Smooth muscle cell (in vitro differentiated cells): ENCODE results near the gene ATCAY. TPM values are rescaled to one million over a fixed set of nuclear protein-coding genes. Genes with fewer than 3 reads are reported as not detected.
"Not testable (repeated sequence)": the region's sequence is repeated elsewhere in the genome, so short reads cannot be mapped to it uniquely, and the experiment has no call there.

Experiments used
- DNase-seq: peaks from one replicate; lab custom pipeline; 2025; ENCODE audit not compliant: unreplicated experiment; lab: John Stamatoyannopoulos, UW
- H2AFZ ChIP-seq: fragments of 200-600 bp; sonication (generic); 2 replicates; pipeline ENCODE4 v1.6.0; 2016; ENCODE audit warnings: antibody characterized with exemption, low read depth, mild to moderate bottlenecking
- H3F3A ChIP-seq: fragments of 200-600 bp; sonication (generic); 2 replicates; pipeline ENCODE4 v1.6.0; 2017; ENCODE audit warnings: antibody characterized with exemption, low read depth
- H3K27ac ChIP-seq: fragments of 200-600 bp; sonication (generic); 2 replicates; pipeline ENCODE4 v1.5.1; 2016; ENCODE audit warnings: low read depth, mild to moderate bottlenecking
- H3K27me3 ChIP-seq: fragments of 200-600 bp; sonication (generic); 2 replicates; pipeline ENCODE4 v1.6.1; 2016; ENCODE audit warnings: low read depth, mild to moderate bottlenecking
- H3K36me3 ChIP-seq: fragments of 200-600 bp; sonication (generic); 2 replicates; pipeline ENCODE4 v1.5.1; 2016; ENCODE audit warnings: low read depth
- H3K4me1 ChIP-seq: fragments of 200-600 bp; sonication (generic); 2 replicates; pipeline ENCODE4 v1.5.1; 2016; ENCODE audit warnings: low read depth
- H3K4me2 ChIP-seq: fragments of 200-600 bp; sonication (generic); 2 replicates; pipeline ENCODE4 v1.6.0; 2016; ENCODE audit warnings: mild to moderate bottlenecking
- H3K4me3 ChIP-seq: fragments of 200-600 bp; sonication (generic); 2 replicates; pipeline ENCODE4 v1.5.1; 2016; ENCODE audit warnings: mild to moderate bottlenecking
- H3K79me2 ChIP-seq: fragments of 200-600 bp; sonication (generic); 2 replicates; pipeline ENCODE4 v1.6.0; 2016; ENCODE audit warnings: low read depth, mild to moderate bottlenecking
- H3K9ac ChIP-seq: fragments of 200-600 bp; sonication (generic); 2 replicates; pipeline ENCODE4 v1.6.0; 2016; ENCODE audit warnings: low read depth
- H3K9me3 ChIP-seq: fragments of 200-600 bp; sonication (generic); replicated peaks from 2 replicates; pipeline ENCODE4 v1.5.1; 2016; ENCODE audit warnings: low read depth
- H4K20me1 ChIP-seq: fragments of 200-600 bp; sonication (generic); 2 replicates; pipeline ENCODE4 v1.6.0; 2016; ENCODE audit warnings: low read depth
- WGBS: methylation state at CpG from one replicate; pipeline ENCODE4 v1.1.7; 2016; ENCODE audit warnings: low lambda C conversion rate; 5-methylcytosine and 5-hydroxymethylcytosine counted together
- polyA plus RNA-seq: library from polyadenylated mRNA; unstranded; fragments of >200 nt; fragmentation: Nextera tagmentation; extraction: Ambion mirVana; gene quantifications from 2 replicates; pipeline ENCODE4 v1.2.1, GENCODE V29; 2016
- total RNA-seq: library from RNA; depleted of rRNA; stranded (reverse); fragments of >200 nt; gene quantifications from 2 replicates; pipeline ENCODE4 v1.2.3, GENCODE V29; 2014
- TF ChIP-seq, protein P1 (sequence below): fragments of 200-600 bp; sonication (generic); IDR thresholded peaks from 2 replicates; pipeline ENCODE4 v1.5.1; 2017; ENCODE audit warnings: borderline replicate concordance, mild to moderate bottlenecking, antibody characterized with exemption; ENCODE audit not compliant: insufficient read depth, poor library complexity, severe bottlenecking

Gene ATCAY
- total and polyA plus RNA-seq, 2 experiments from 2014 or later: 0.09 to 1.1 TPM

DNA sequence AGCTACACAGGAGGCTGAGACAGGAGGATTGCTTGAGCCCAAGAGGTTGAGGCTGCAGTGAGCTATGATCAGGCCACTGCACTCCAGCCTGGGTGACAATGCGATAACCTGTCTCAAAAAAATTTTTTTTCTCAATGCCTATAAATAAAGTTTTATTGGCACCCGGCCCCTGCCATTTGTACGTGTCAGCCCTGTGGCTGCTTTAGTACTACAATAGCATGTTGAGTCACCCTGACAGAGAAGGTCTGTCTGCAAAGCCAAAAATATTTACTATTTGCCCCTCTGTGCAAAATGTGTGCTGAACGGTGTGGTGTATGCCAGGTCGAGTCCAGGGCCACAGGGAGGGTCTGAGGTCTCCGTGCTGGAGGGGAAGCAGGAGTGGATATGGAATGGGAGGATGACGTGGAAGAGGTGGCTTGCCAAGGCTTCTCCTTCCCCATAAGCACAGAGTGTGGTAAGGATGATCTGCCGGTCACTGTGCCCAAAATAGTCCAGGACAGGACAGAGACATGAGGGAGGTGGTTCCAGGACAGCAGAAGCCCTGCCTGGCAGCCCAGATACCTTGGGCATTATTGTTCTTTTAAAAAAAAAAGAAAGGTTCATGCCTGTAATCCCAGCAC is 62.4 kb downstream of the ATCAY start:
- no peaks in the 10 kb centered on the region for H3K27me3 ChIP-seq
- H3K9me3 ChIP-seq: no peaks in the 10 kb centered on the region
- H3K4me2 ChIP-seq: no peak overlapping the region
- DNase-seq: no peak
- no peak overlapping the region for H3K27ac ChIP-seq
- H3K9ac ChIP-seq: no peak overlapping the region
- TF ChIP-seq, protein P1, sequence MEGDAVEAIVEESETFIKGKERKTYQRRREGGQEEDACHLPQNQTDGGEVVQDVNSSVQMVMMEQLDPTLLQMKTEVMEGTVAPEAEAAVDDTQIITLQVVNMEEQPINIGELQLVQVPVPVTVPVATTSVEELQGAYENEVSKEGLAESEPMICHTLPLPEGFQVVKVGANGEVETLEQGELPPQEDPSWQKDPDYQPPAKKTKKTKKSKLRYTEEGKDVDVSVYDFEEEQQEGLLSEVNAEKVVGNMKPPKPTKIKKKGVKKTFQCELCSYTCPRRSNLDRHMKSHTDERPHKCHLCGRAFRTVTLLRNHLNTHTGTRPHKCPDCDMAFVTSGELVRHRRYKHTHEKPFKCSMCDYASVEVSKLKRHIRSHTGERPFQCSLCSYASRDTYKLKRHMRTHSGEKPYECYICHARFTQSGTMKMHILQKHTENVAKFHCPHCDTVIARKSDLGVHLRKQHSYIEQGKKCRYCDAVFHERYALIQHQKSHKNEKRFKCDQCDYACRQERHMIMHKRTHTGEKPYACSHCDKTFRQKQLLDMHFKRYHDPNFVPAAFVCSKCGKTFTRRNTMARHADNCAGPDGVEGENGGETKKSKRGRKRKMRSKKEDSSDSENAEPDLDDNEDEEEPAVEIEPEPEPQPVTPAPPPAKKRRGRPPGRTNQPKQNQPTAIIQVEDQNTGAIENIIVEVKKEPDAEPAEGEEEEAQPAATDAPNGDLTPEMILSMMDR: no peak
- 94% methylated on average over 8 of the region's 8 CpGs for WGBS
- no peaks in the 10 kb centered on the region for H3K4me1 ChIP-seq
- H3F3A ChIP-seq: no peaks in the 10 kb centered on the region
- H3K36me3 ChIP-seq: no peaks in the 10 kb centered on the region
- no peak overlapping the region for H2AFZ ChIP-seq
- no peaks in the 10 kb centered on the region for H4K20me1 ChIP-seq
- H3K4me3 ChIP-seq: no peak overlapping the region
- no peaks in the 10 kb centered on the region for H3K79me2 ChIP-seq

DNA sequence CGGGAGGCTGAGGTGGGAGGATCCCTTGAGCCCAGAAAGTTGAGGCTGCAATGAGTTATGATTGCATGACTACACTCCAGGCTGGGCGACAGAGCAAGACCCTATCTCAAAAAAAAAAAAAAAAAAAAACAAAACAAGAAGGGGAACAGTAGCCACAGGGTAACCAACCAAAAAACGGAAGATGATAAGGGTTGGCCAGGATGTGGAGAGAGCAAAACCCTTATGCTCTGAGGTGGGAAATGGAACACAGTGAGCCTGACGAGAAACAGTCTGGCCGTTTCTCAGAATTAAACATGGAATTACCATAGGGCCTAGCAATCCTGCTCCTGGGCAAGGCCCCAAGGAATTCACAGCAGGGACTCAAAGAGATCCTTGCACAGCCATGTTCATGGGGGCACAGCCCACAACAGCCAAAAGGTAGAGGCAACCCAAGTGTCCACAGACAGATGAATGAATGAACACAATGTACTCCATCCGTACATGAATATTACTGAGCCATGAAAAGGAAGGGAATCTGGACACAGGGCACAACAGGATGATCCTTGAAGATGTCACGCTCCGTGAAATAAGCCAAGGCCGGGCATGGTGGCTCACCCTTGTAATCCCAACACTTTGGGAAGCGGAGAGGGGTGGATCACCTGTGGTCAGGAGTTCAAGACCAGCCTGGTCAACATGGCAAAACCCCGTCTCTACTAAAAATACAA is 63.7 kb downstream of the ATCAY start:
- H3K9ac ChIP-seq: no peak overlapping the region
- no peak overlapping the region for H3K27ac ChIP-seq
- no peak overlapping the region for H3K4me3 ChIP-seq
- TF ChIP-seq, protein P1: no peak
- no peak overlapping the region for H2AFZ ChIP-seq
- H3K4me1 ChIP-seq: no peaks in the 10 kb centered on the region
- H3K9me3 ChIP-seq: no peaks in the 10 kb centered on the region
- H3K79me2 ChIP-seq: no peaks in the 10 kb centered on the region
- H3K36me3 ChIP-seq: no peaks in the 10 kb centered on the region
- no peaks in the 10 kb centered on the region for H4K20me1 ChIP-seq
- no peak for DNase-seq
- no peaks in the 10 kb centered on the region for H3F3A ChIP-seq
- 98% methylated on average over 11 of the region's 11 CpGs for WGBS
- H3K27me3 ChIP-seq: no peaks in the 10 kb centered on the region
- H3K4me2 ChIP-seq: no peak overlapping the region

DNA sequence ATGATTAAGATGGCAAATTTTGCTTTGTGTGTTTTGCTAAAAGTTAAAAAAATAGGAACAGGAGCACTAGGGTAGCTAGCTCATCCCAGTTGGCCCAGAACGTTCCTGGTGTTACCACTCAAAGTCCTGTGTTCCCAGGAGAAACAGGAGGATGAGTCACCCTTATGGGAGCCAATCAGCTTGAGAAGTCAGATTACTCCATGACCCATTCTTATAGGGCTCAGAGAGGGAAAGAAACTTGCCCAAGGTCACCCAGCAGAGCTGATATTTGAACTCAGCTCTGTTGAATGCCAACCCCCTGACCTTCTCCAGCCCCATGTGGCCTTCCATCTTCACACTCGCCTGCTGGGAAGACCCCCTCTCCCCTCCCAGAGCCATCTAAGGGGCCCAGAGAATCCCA is 65.4 kb downstream of the ATCAY start:
- Histone ChIP-seq H3K4me2 (no peak overlapping the region), H3K79me2 (no peaks in the 10 kb centered on the region), H3K9ac (no peak overlapping the region), H3K4me1 (no peaks in the 10 kb centered on the region), H2AFZ (no peak overlapping the region), H3K4me3 (no peak overlapping the region), H4K20me1 (peaks cover 11% of the 10 kb centered on the region), H3K9me3 (no peaks in the 10 kb centered on the region), H3K36me3 (no peaks in the 10 kb centered on the region), H3F3A (no peaks in the 10 kb centered on the region), H3K27ac (no peak overlapping the region), H3K27me3 (no peaks in the 10 kb centered on the region)
- WGBS: 64% methylated on average over 2 of the region's 2 CpGs
- TF ChIP-seq, protein P1: no peak
- no peak for DNase-seq

DNA sequence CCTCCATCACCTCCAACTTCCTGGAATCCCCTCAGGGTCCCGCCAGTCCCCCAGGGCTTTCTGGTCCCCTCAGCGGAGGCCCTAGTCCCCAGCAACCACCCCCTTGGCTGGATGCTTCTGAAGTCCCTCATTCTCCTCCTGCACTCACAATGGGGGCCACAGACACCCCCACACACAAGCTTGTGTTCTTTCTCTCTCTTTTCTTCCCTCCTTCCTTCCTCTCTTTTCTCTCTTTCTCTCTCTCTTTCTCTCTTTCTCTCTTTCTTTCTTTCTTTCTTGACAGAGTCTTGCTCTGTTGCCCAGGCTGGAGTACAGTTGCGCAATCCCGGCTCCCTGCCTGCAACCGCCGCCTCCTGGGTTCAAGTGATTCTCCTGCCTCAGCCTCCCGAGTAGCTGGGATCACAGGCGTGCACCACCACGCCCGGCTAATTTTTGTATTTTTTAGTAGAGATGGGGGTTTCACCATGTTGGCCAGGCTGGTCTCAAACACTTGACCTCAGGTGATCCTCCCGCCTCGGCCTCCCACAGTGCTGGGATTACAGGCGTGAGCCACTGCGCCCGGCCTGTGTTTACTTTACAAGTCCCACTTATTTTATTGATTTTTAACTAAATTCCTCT is 66.9 kb downstream of the ATCAY start:
- not testable (repeated sequence) for H3F3A ChIP-seq, H3K9ac ChIP-seq, H2AFZ ChIP-seq, H3K27me3 ChIP-seq, DNase-seq, H3K4me1 ChIP-seq, H3K4me3 ChIP-seq, H3K79me2 ChIP-seq, H3K36me3 ChIP-seq, H3K4me2 ChIP-seq, H3K9me3 ChIP-seq, H3K27ac ChIP-seq
- 97% methylated on average over 15 of the region's 15 CpGs for WGBS
- H4K20me1 ChIP-seq: peaks cover 25% of the 10 kb centered on the region
